ENCODE results near the gene OR11H6.
"Not testable (repeated sequence)": the region's sequence is repeated elsewhere in the genome, so short reads cannot be mapped to it uniquely, and the experiment has no call there.

DNA sequence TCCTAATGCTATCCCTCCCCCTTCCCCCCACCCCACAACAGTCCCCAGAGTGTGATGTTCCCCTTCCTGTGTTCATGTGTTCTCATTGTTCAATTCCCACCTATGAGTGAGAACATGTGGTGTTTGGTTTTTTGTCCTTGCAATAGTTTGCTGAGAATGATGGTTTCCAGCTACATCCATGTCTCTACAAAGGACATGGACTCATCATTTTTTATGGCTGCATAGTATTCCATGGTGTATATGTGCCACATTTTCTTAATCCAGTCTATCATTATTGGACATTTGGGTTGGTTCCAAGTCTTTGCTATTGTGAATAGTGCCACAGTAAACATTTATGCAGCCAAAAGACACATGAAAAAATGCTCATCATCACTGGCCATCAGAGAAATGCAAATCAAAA, 49.3 kb upstream of the OR11H6 start:
- not testable (repeated sequence) for TF ChIP-seq MAFK (IDR thresholded peaks at IDR 0.05; ENCODE audit: low read depth, low read length); RFX5 (IDR thresholded peaks at IDR 0.05; ENCODE audit: low read depth, low read length); SMC3 (IDR thresholded peaks at IDR 0.05; ENCODE audit: low read depth, low read length); MAZ (IDR thresholded peaks at IDR 0.05; ENCODE audit: borderline replicate concordance, low read depth, low read length)
- TF ChIP-seq, protein P1, sequence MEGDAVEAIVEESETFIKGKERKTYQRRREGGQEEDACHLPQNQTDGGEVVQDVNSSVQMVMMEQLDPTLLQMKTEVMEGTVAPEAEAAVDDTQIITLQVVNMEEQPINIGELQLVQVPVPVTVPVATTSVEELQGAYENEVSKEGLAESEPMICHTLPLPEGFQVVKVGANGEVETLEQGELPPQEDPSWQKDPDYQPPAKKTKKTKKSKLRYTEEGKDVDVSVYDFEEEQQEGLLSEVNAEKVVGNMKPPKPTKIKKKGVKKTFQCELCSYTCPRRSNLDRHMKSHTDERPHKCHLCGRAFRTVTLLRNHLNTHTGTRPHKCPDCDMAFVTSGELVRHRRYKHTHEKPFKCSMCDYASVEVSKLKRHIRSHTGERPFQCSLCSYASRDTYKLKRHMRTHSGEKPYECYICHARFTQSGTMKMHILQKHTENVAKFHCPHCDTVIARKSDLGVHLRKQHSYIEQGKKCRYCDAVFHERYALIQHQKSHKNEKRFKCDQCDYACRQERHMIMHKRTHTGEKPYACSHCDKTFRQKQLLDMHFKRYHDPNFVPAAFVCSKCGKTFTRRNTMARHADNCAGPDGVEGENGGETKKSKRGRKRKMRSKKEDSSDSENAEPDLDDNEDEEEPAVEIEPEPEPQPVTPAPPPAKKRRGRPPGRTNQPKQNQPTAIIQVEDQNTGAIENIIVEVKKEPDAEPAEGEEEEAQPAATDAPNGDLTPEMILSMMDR (conservative IDR thresholded peaks at IDR 0.05; ENCODE audit: low read depth, low read length) = not testable (repeated sequence)
